Astrocyte of the cerebellum (primary cell): Measurements from ENCODE around the gene PPM1L.

ENCODE experiments used
- DNase-seq: peaks from one replicate; pipeline ENCODE4 v3.0.0-alpha.2; 2011; ENCODE audit warnings: low read depth
- H3K4me3 ChIP-seq: 2 replicates; pipeline ENCODE4 v1.5.1; 2011; ENCODE audit warnings: mild to moderate bottlenecking, low read depth, low read length, moderate library complexity
- CTCF ChIP-seq: IDR thresholded peaks from 2 replicates; pipeline ENCODE4 v1.5.1; 2012; ENCODE audit warnings: low read length, low read depth, moderate library complexity, mild to moderate bottlenecking; ENCODE audit errors: missing control alignments
- in situ Hi-C: cut with HindIII; loops from 2 replicates; pipeline ENCODE4 v1.10.0; 2017; ENCODE audit warnings: low sequenced_read_pairs

PPM1L gene

DNA sequence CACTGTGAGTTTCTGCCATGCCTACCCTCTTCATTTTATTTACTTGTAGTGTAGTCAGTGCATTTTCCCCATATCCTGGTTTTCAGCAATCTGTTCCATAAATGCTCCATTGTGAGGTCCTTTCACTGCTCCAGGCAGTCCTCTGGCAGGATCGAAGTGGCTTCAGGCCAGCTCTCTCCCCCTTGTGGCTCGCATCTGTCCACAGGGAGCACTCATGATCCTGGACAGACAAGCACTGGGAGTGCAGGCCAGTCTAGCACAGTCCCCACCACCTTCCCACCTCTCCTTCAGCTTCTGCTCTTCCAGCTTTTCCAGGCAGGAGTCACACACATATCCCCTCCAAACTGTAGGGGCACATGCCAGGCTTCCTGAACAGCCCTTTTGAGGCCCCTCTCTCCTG, 173.6 kb downstream of the PPM1L start:
- H3K4me3 ChIP-seq = no peak overlapping the region
- DNase-seq = no peak
- TF ChIP-seq CTCF = peak; percentile 33
- in situ Hi-C loops = no loop called here

DNA sequence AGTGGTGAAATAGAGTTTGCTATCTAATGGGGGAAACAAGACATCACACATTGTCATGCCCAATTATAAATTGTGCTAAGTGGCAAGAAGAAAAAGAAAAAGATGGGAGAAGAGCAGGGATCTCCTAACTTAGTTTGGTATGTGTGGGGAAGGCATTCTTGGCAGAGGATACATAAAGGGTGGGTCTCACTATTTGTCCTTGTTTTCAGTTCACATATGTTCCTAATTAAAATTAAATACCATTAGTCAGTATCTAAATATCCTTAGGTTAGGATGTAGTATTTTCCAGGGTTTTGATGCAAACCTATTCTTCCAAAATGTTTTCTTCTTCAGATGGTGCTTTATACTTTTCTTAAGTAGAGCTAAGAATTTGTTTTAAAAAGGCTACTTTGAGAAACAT, 175.4 kb downstream of the PPM1L start:
- no peak overlapping the region for H3K4me3 ChIP-seq
- in situ Hi-C loops = no loop called here
- TF ChIP-seq CTCF = no peak
- DNase-seq = no peak

DNA sequence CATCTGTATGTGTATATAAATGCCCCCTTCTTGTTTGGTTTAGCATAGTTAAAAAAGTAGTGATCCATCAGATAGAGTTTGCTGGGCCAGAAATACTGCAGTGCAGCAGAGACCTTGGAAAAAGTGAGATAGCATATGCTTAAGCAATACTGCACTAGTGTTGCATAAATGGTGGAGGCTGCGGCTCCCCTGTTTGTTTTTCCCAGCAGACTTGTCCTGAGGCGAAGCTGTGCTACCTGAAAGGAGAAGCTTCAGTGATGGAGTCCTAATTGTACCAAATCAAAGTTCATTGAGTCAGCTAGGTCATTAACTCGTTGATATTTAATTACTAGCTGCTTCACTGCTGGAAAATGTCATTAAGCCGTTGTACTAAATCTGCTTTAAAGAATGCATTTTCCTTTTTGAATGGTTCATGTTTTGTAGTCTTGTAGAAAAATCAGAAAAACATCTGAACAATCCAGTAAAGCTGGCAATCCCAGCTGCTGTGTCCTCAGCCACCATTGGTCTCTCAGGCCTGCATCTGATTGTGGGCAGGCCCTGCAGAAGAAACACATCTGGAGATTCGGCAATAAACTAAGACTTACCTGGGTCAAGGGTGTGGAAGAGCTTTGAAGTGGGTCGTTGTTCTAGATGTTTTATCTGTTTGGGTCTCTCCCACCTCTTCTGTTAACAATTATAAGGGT, 179.5 kb downstream of the PPM1L start:
- no peak for TF ChIP-seq CTCF
- H3K4me3 ChIP-seq = no peak overlapping the region
- in situ Hi-C loops = no loop called here
- DNase-seq = no peak

- no peak overlapping the region for H3K4me3 ChIP-seq
- peak; percentile 78 for TF ChIP-seq CTCF
- DNase-seq = peak; percentile 74
- in situ Hi-C loops = no loop called here
Measured at GRCh38 chr3:160941885-160942494, 186.0 kb downstream of the PPM1L start.

DNA sequence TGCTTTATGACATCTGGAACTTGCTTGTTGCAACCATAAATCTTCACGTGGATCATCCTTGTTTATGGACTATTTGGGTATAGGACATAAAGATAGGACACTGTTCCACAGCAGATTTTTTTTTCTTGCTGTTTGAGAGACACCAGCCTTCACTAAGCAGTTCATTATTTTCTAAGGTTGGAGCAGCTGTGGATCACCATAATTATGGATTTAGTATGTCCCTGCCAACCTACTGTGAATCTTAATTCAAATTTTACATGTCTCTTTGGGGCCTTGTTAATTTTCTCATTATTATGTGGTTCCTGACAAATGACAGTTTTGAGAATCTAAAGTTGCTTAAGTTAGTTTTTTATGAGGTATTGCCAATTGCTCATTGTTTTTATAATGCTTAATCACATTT, 188.0 kb downstream of the PPM1L start:
- DNase-seq = no peak
- no peak for TF ChIP-seq CTCF
- in situ Hi-C loops = no loop called here
- H3K4me3 ChIP-seq = no peak overlapping the region

GRCh38 chr3:160945336-160945735, 189.3 kb downstream of the PPM1L start:
- TF ChIP-seq CTCF = no peak
- H3K4me3 ChIP-seq = no peak overlapping the region
- in situ Hi-C loops = no loop called here
- DNase-seq = no peak

DNA sequence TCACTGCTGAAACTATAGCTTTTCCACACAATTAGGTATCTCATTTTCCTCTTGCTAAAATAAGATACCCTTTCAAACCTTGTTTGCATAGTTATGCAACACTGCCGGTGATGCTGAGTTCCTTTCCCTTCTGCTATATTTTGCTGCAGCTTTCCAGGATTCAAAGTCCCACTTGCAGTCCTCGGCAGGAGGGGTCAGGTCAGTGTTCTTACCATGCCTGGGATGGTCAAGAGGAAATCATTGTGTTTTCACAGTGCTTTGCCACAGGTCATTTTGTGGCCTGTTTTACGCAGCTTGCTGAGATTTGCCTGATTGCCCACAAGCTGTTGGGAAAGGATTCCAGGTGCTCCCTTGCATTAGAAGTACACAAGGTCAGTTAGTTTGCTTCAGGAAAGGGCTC, 192.2 kb downstream of the PPM1L start:
- no peak for DNase-seq
- no peak overlapping the region for H3K4me3 ChIP-seq
- TF ChIP-seq CTCF = no peak
- in situ Hi-C loops = no loop called here
